Ovary (tissue), 9 donors: ENCODE measurements around the gene KLHL3. TPM values are rescaled to one million over a fixed set of nuclear protein-coding genes. Genes with fewer than 3 reads are reported as not detected.
"Not testable (repeated sequence)": the region's sequence is repeated elsewhere in the genome, so short reads cannot be mapped to it uniquely, and the experiment has no call there.

Experiments used
- DNase-seq, 5 donors: peaks; one replicate each; pipeline ENCODE4 v3.0.0-alpha.2; 2019 to 2020
- H3K27ac ChIP-seq, 2 donors: fragments of 200-600 bp; one replicate each; pipeline versions ENCODE4 v1.5.1 to v1.8.0; 2019 to 2022
- H3K27me3 ChIP-seq: fragments of 200-600 bp; one replicate; pipeline ENCODE4 v1.8.0; 2022
- H3K36me3 ChIP-seq: fragments of 200-600 bp; sonication (generic); one replicate; pipeline ENCODE4 v1.5.1; 2019
- H3K4me1 ChIP-seq: one replicate; pipeline ENCODE4 v1.8.1; 2013; ENCODE audit warnings: mild to moderate bottlenecking, moderate library complexity; ENCODE audit not compliant: insufficient read depth
- H3K4me3 ChIP-seq: fragments of 200-600 bp; sonication (generic); one replicate; pipeline ENCODE4 v1.5.1; 2017
- H3K9me3 ChIP-seq, 2 donors: fragments of 200-600 bp in 1 of 2; sonication (generic) in 1 of 2; one replicate each; pipeline versions ENCODE4 v1.5.1 to v1.8.1; 2013 to 2019; ENCODE audit warnings: mild to moderate bottlenecking in 1 of 2, moderate library complexity in 1 of 2
- CTCF ChIP-seq, 3 donors: fragments of 450-650 bp in 2 of 3; fragments of 200-600 bp in 1 of 3; IDR thresholded peaks; one replicate each; pipeline versions ENCODE4 v1.5.1 to v1.8.0; 2016 to 2022; ENCODE audit warnings: antibody characterized with exemption in 3 of 3, mild to moderate bottlenecking in 1 of 3
- EP300 ChIP-seq: sonication (generic); formaldehyde crosslinking; IDR thresholded peaks from one replicate; pipeline ENCODE4 v1.6.1; 2017; ENCODE audit warnings: antibody characterized with exemption
- POLR2A ChIP-seq: fragments of 450-650 bp; IDR thresholded peaks from one replicate; pipeline ENCODE4 v1.6.1; 2017; ENCODE audit warnings: antibody characterized with exemption, mild to moderate bottlenecking, moderate library complexity
- WGBS, 3 donors: extraction: QIAGEN DNeasy Blood & Tissue Kit in 1 of 3; methylation state at CpG; one replicate each; pipeline versions ENCODE4 v1.1.5 to v1.1.7; 2013 to 2017; 5-methylcytosine and 5-hydroxymethylcytosine counted together
- intact Hi-C, 4 donors: fragments of 100-400 bp; cut with DNase I; formaldehyde crosslinking; loops; one replicate each; pipeline versions ENCODE4 v1.11.0 to v1.15.1; 2022 to 2023
- polyA plus RNA-seq, 2 donors: library from polyadenylated mRNA; stranded (reverse); fragments of 200-250 nt in 1 of 2; fragments of 350-450 nt in 1 of 2; fragmentation: Illumina TruSeq in 1 of 2; extraction: RNeasy Lipid Tissue Mini Kit (QIAGEN cat#74804) in 1 of 2; gene quantifications; one replicate each; pipeline ENCODE4 v1.2.3, GENCODE V29; 2013 to 2014
- total RNA-seq, 7 donors: library from RNA; depleted of rRNA in 2 of 7; stranded (reverse); fragments of >200 nt in 2 of 7; fragmentation: NEBNext Ultra II Directional in 3 of 7; extraction: Animal tissue kit (Norgen Biotek cat#: 25700) in 3 of 7; gene quantifications; one replicate each; pipeline versions ENCODE4 v1.1.0 to v1.2.4, GENCODE V29; 2016 to 2023
- donor health status: DM: no; HTN: no; CAD: no; lungs with moderate emphysema.
- donor health status: DM: no; HTN: no; CAD: no.
- donor health status: Bipolar disorder and iron deficiency.
- donor health status: DM: yes; HTN: yes; CAD: no.
- donor health status: DM: no; HTN: no; CAD: no.
- donor health status: DM: yes; HTN: yes; CAD: no.

KLHL3 gene
- total and polyA plus RNA-seq, 9 donors: 2.9 to 15.7 (median 8.7) TPM

GRCh38 chr5:137651022-137651421, 84.9 kb downstream of the KLHL3 start:
- no peaks in the 10 kb centered on the region for H3K9me3 ChIP-seq
- 59 to 63% (median 61%) methylated on average over 3 of the region's 3 CpGs for WGBS, 3 donors
- no peak for DNase-seq
- H3K27ac ChIP-seq: no peak overlapping the region
- H3K27me3 ChIP-seq: no peaks in the 10 kb centered on the region
- H3K36me3 ChIP-seq: no peaks in the 10 kb centered on the region
- H3K4me3 ChIP-seq: no peak overlapping the region
- TF ChIP-seq EP300 (no peak), POLR2A (no peak), CTCF (IDR thresholded peaks at IDR 0.05) (no peak)
- H3K4me1 ChIP-seq: peaks cover 7% of the 10 kb centered on the region
- intact Hi-C loops: no loop called here

GRCh38 chr5:137649228-137649935, 86.5 kb downstream of the KLHL3 start:
- TF ChIP-seq CTCF (IDR thresholded peaks at IDR 0.05) (no peak), POLR2A (no peak)
- H3K4me3 ChIP-seq: no peak overlapping the region
- no peaks in the 10 kb centered on the region for H3K36me3 ChIP-seq
- no peak for DNase-seq
- 49 to 69% (median 65%) methylated on average over 3 of the region's 3 CpGs for WGBS, 3 donors
- H3K27ac ChIP-seq: no peak overlapping the region
- H3K27me3 ChIP-seq: no peaks in the 10 kb centered on the region
- peaks cover 7% of the 10 kb centered on the region for H3K4me1 ChIP-seq
- no peaks in the 10 kb centered on the region for H3K9me3 ChIP-seq
- intact Hi-C loops: no loop called here

GRCh38 chr5:137648361-137648760, 87.5 kb downstream of the KLHL3 start:
- Histone ChIP-seq H3K27me3 (no peaks in the 10 kb centered on the region), H3K4me3 (no peak overlapping the region), H3K9me3 (no peaks in the 10 kb centered on the region), H3K27ac (no peak overlapping the region), H3K4me1 (peaks cover 7% of the 10 kb centered on the region), H3K36me3 (no peaks in the 10 kb centered on the region)
- no peak for DNase-seq
- 72 to 81% (median 73%) methylated on average over 5 of the region's 5 CpGs for WGBS, 3 donors
- no peak for TF ChIP-seq CTCF (IDR thresholded peaks at IDR 0.05)
- no peak for TF ChIP-seq POLR2A
- TF ChIP-seq EP300: no peak
- intact Hi-C loops: no loop called here

GRCh38 chr5:137647401-137647800, 88.5 kb downstream of the KLHL3 start:
- DNase-seq: no peak
- TF ChIP-seq POLR2A: no peak
- H3K4me1 ChIP-seq: peaks cover 7% of the 10 kb centered on the region
- H3K27ac ChIP-seq: no peak overlapping the region
- intact Hi-C loops: no loop called here
- H3K9me3 ChIP-seq: no peaks in the 10 kb centered on the region
- no peaks in the 10 kb centered on the region for H3K27me3 ChIP-seq
- 95 to 97% (median 95%) methylated on average over 11 of the region's 11 CpGs for WGBS, 3 donors
- H3K4me3 ChIP-seq: no peak overlapping the region
- H3K36me3 ChIP-seq: no peaks in the 10 kb centered on the region

GRCh38 chr5:137646761-137647160, 89.1 kb downstream of the KLHL3 start:
- no peaks in the 10 kb centered on the region for H3K36me3 ChIP-seq

GRCh38 chr5:137643081-137643480, 92.8 kb downstream of the KLHL3 start:
- H3K4me1 ChIP-seq, H3K9me3 ChIP-seq, H3K4me3 ChIP-seq, intact Hi-C loops, H3K36me3 ChIP-seq, DNase-seq, H3K27ac ChIP-seq, H3K27me3 ChIP-seq: not testable (repeated sequence)
- WGBS, 3 donors: 82 to 98% (median 85%) methylated on average over 2 of the region's 2 CpGs

More at GRCh38 chr5:137646761-137647160, 89.1 kb downstream of the KLHL3 start:
- no peak overlapping the region for H3K27ac ChIP-seq
- no peaks in the 10 kb centered on the region for H3K27me3 ChIP-seq
- intact Hi-C loops: no loop called here
- H3K9me3 ChIP-seq: no peaks in the 10 kb centered on the region
- no peak overlapping the region for H3K4me3 ChIP-seq
- no peak for DNase-seq
- H3K4me1 ChIP-seq: peaks cover 8% of the 10 kb centered on the region
- no peak for TF ChIP-seq EP300
- WGBS, 3 donors: 85 to 92% (median 91%) methylated on average over 2 of the region's 2 CpGs
